GM19099 (cell line): ENCODE data around the gene TUBA4B.

Experiments
- POLR2A ChIP-seq: IDR thresholded peaks from 3 replicates; pipeline ENCODE4 v1.6.1; 2011; ENCODE audit warnings: low read depth; ENCODE audit not compliant: insufficient read length; ENCODE audit errors: extremely low read depth

Gene TUBA4B

DNA sequence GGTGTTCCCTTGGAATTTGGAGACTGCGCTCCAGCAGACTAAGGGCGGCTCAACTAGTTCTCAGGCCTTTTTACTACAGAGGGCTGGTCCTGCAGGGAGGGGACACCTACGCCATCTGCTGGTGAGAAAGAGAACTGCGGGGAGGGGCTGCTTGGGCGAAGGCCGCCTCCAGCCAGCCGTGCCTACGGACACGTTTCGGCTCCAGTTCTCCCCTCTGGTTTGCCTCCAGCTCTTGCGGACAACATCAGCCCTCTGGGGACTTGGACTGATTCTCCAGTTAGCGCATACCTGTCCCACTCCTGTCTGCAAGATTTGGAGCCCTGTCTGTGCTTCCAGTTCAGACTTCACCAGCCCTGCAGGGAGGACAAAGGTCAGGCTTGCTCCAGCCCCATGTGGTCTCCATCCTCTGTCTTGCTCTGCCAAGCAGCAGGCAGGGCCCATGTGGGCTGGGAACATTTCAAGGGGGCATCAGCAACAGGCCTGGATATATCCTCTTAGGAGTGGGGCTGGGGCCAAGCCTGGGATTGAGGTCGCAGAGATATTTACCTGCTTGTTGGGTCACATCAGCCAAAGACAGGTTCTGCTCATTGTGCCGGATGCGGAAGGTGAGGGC lies 45.8 kb downstream of the TUBA4B start:
- no peak for TF ChIP-seq POLR2A

GRCh38 chr2:219299372-219299760 lies 46.3 kb downstream of the TUBA4B start:
- no peak for TF ChIP-seq POLR2A

GRCh38 chr2:219300022-219300421 lies 47.0 kb downstream of the TUBA4B start:
- no peak for TF ChIP-seq POLR2A

DNA sequence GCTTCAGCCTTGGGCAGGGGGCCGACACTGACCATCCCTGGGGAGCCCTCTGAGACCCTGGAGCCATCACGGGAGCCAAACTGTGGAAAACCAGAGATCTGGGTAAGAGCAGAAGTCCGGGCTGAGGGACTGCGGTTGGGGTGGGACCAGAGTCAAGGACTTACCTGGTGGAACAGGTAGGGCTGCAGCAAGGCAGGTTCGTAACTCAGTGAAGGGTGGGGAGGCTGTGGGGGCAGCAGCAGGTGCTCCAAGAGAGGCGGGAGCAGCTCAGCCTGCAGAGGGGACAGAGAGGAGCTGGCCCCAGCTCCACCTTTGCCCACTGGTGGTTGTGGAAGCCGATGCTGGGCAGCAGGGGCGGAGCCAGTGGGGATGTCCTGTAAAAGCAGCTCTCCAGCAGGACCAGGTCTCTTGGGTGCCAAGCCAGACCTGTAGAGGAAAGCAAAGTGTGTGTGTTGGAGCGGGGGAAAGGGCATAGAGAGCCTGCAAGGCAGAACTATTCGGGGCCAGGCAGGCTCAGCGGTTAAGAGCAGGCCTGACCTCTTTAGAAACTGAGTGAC lies 49.4 kb downstream of the TUBA4B start:
- no peak for TF ChIP-seq POLR2A

DNA sequence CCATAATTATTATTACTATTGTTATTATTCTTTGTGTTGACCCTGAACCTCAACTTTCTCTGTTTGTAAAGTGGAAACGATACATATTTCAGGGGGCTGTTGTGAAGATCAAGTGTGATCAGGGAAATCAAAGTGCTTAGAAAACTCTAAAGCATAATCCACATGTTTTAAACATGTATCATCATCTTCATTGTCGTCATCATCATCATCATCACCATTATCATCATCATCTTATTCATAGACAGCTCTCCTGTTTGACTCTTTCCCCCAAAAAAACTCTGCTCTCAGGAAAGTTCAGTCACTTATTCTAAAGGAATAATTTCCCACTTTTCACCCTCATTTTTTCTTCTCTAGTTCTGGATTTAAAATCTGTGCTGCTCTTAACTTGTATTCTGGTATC lies 51.2 kb downstream of the TUBA4B start:
- no peak for TF ChIP-seq POLR2A

- TF ChIP-seq POLR2A, result no peak
Observed at GRCh38 chr2:219306047-219306446, 53.0 kb downstream of the TUBA4B start.

GRCh38 chr2:219308142-219309101 lies 55.4 kb downstream of the TUBA4B start:
- no peak for TF ChIP-seq POLR2A

DNA sequence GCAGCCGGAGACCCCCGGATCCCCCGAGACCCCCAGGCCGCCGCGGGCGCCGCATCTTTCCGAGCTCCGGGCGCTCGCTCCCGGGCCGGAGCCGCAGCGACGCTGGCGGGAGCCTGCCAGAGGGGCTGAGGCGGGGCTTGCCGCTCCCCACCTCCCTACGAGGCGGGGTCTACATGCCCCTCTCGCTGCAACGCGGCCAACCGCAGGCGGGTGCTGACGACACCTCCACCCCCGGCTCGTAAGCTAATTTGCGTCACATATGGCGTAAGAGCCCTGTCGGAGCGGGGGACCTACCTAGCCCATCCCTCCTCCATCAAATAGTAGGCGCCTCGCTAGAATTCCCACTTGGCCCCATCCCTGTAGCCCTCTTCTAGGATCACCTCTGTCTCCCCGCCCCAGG lies 56.2 kb downstream of the TUBA4B start, which contains the start of gene PTPRN:
Gene PTPRN (minus strand): TSS at position 124 of the 400 bp plus-strand sequence. CDS start 69 bp downstream, at position 55.
- no peak for TF ChIP-seq POLR2A

GRCh38 chr2:219314804-219315468 lies 61.9 kb downstream of the TUBA4B start:
- TF ChIP-seq POLR2A, result no peak
